NCI-H2196 (cell line): ENCODE measurements around the gene TMEM82.

ENCODE experiments used
- DNase-seq: peaks from one replicate; lab custom pipeline; 2025; ENCODE audit not compliant: unreplicated experiment; lab: John Stamatoyannopoulos, UW

The TMEM82 gene

GRCh38 chr1:15719381-15720120 lies 22.7 kb upstream of the TMEM82 start:
- DNase-seq: no peak

GRCh38 chr1:15720861-15721260 lies 21.4 kb upstream of the TMEM82 start:
- DNase-seq: no peak

GRCh38 chr1:15722411-15722810 lies 19.9 kb upstream of the TMEM82 start:
- no peak for DNase-seq

GRCh38 chr1:15722836-15723532 lies 19.3 kb upstream of the TMEM82 start:
- no peak for DNase-seq

- DNase-seq: no peak
Measured at GRCh38 chr1:15723631-15724246, 18.6 kb upstream of the TMEM82 start.

- DNase-seq: no peak
Measured at GRCh38 chr1:15724949-15725880, 17.1 kb upstream of the TMEM82 start.

- no peak for DNase-seq
Measured at GRCh38 chr1:15726508-15726907, 15.8 kb upstream of the TMEM82 start.

- no peak for DNase-seq
Measured at GRCh38 chr1:15727021-15727420, 15.3 kb upstream of the TMEM82 start.

GRCh38 chr1:15727424-15727823 lies 14.9 kb upstream of the TMEM82 start:
- DNase-seq: no peak

GRCh38 chr1:15727866-15728534 lies 14.3 kb upstream of the TMEM82 start:
- no peak for DNase-seq

- no peak for DNase-seq
Measured at GRCh38 chr1:15728937-15729657, 13.2 kb upstream of the TMEM82 start.

GRCh38 chr1:15730423-15730822 lies 11.9 kb upstream of the TMEM82 start:
- no peak for DNase-seq

GRCh38 chr1:15730936-15731335 lies 11.4 kb upstream of the TMEM82 start:
- no peak for DNase-seq

GRCh38 chr1:15731735-15732685 lies 10.3 kb upstream of the TMEM82 start:
- no peak for DNase-seq

- no peak for DNase-seq
Measured at GRCh38 chr1:15732686-15733081, 9.6 kb upstream of the TMEM82 start.

GRCh38 chr1:15733218-15733725 lies 9.0 kb upstream of the TMEM82 start:
- DNase-seq: no peak

- no peak for DNase-seq
Measured at GRCh38 chr1:15733726-15734226, 8.5 kb upstream of the TMEM82 start.

- no peak for DNase-seq
Measured at GRCh38 chr1:15734296-15734695, 8.0 kb upstream of the TMEM82 start.
